HG02852 (cell line): ENCODE data around the gene NAGA.
"Not testable (repeated sequence)": the region's sequence is repeated elsewhere in the genome, so short reads cannot be mapped to it uniquely, and the experiment has no call there.

Experiments
- ATAC-seq: cut with Tn5 transposase; IDR thresholded peaks from one replicate; pipeline ENCODE4 v1.9.1; 2021; ENCODE audit warnings: mild to moderate bottlenecking, moderate library complexity; ENCODE audit not compliant: unreplicated experiment

NAGA gene

DNA sequence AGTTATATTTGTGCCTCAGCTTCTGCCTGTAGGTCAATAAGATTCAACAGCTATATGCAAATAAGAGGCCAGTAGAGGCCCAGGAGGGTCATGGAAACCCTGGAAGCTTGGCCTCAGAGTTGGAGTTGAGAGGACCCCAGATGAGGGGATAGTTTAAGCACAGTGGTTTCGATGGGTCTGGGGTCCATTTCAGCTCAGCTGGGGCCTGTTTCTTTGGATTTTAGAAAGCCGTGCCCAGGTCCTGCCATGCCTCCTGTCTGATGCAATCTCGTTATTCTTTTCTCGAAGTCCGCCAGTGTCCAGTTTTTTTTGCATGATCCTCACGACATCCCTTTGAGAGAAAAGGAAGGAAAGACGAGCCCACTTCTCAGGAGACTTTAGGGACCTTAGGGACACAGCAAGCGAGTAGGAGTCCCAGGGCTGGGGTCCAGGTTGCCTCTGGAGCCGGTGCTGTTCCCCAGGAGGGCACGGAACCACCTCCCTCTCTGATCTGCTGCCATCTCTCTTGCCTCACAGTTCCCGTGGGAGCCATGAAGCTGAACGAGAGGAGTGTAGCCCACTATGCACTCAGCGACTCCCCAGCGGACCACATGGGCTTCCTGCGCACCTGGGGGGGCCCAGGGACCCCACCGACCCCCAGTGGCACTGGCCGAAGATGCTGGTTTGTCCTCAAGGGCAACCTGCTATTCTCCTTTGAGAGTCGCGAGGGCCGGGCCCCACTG is 6.3 kb upstream of the NAGA start:
- ATAC-seq, result no peak

DNA sequence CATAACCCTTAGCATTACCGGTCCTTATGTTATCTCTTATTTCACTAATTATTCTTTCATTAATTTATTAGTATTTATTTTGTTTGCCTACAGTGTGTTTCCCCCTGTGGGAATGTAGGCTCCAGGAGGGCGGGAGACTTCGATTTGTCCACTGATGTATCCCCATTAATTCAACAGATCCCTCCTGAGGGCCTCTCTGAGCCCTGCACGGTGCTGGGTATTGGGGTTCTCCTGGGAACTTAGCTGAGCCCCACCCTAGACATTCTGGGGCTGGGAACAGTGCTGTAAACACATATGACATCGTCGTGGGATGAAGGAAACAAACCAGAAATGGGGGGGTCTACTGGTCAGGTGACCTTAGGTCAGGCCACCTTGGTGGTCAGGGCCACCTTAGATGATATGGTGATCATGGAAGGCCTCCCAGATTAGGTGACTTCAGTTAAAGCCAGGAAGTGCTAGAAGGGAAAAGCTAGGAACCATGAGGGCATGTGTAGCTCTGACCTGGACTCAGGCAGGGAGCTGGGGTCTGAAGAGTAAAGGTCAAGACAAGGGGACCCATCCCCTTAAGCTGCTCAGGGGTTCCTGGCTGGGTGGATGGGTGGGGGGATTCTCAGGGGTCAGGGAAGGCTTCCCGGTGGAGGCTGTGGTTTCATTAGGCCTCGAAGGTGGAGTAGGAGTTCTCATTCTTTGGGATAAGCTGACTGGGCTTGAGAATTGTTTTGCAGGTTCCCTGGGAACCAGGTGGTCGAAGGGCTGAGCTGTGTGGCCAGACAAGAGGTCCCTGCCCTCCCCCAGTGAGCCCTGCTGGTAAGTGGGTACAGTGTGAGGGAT is 4.4 kb upstream of the NAGA start:
- ATAC-seq, result no peak

DNA sequence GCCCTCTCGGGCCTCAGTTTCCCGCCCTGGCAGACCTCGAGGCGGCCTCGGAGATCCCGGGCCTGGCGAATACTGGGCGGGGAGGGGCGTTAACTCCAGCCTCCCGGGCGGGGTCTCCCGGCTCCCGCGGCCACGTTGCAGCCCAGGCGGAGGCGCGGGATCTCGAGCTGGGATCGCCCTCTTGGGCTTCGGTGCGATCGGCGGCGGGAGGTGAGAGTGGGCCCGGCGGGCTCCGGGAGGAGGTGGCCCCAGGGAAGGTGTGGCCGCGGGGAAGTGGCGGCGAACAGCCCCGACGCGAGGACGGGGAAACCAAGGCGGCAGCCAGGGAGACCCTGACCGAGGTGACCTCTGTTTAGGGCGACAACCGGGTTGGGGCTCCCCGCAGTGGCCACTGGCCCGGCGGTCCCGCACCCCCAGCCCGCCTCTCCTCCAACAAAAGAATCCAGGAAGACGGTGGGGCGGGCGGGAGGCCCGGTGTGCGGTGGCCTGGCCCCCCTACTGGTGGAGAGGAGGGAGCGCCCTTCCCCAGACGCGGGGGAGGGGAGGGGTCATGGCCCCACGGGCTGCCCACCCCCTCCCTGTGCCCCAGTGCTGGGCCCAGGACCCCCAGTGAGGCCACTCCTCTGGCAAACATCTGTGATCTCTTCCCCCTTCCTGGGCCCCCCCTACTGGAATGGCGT is 3.7 kb upstream of the NAGA start, which contains the start of gene PHETA2:
PHETA2 (plus strand) TSS at position 117 of the 680 bp plus-strand sequence. CDS start 3,046 bp downstream, outside the sequence.
- no peak for ATAC-seq

GRCh38 chr22:42073621-42074041 is 3.0 kb upstream of the NAGA start:
- ATAC-seq, result no peak

DNA sequence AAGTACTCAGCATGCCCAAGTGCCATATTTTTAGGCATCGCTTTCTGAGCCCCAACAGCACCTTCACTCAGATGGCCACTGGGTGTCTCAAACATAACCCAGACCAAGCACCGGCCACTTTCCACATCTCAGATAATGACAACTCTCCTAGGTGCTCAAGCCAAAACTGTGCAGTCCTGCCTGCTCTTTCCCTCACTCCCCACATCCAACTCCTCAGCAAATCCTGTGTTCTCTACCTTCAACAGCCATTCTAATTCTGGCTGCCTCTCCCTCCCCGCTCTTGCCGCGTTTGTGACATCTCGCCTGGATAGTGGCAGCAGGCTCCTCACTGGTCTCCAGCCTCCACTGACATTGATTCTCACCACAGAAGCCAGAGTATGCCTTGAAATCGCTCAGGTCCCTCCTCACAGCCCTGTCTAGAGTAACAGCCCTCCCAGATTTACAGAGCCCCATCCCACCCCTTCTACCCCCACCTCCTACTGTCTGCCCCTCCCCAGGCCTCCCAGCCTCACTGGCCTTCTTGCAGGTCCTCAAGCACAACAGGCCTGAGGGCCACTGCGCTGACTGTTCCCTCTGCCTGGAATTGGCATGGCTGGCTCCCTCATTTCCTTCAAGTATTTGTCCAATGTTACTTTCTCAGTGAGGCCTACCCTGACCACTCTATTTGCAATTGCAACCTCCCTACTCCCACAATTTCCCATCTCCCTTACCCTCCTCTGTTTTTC is 2.2 kb upstream of the NAGA start:
- ATAC-seq, result no peak

DNA sequence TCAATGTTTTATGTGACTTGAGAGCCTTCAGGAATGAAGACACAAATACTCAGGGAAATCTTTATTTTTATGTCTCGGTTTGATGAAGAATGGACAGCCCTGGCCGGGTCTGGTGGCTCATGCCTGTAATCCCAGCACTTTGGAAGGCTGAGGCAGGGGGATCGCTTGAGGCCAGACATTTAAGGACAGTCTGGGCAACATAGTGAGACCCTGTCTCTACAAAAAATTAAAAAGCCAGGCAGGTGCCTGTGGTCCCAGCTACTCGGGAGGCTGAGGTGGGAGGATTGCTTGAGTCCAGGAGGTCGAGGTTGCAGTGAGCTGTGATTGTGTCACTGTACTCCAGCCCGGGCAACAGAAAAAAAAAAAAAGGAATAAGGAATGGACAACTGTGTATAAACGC is 896 bp upstream of the NAGA start:
- ATAC-seq, result not testable (repeated sequence)

DNA sequence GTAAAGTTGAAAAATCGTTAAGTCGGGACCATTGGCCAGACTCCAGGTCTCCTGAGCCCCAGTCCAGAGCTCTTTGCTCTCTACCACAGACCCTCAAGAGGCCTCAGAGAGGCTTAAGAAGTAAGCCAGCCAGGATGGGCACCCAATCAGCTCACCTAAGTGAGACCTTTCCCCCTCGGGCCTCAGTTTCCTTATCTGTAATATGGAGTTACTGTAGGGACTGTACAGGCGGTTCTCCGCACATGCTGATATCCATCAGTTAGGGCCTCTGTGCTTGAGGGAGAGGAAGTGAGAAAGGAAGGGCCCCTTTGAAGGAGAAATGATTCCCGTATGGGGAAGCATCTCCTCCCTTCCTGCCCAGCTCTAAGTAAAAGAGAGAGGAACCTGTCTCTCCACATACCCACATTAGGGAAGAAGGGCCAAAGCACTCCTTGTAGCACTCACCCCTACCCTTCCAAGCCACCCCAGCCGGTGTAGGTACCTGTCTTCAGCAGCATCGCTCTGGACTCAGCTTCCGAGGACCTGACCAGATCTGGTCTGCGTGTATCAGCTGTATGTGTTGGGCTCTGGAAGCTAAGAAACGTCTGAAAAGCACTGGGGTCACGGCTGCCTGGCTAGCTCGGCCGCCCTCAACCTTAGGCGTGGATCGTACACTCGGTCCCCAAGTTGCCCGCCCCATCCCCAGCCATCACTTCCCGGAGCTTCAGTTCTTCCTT is 653 bp downstream of the NAGA start:
- no peak for ATAC-seq

DNA sequence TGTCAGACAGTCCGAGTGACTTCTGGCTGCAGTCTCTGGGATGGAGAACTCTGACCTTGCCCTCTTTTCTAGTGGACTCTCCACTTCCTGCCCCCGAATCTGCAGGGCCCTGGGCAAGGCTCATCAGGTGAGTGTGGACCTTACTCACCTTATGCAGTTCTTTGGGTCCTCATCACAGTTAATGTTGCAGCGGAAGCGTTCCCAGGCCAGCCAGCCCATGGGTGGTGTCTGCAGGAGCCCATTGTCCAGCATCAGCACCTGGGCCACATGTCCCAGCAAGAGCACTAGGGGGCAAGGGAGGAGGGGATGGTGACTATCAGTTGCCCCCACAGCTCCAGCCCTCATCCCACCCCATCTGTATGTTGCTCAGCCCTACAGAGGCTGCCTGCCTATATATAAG is 2.3 kb downstream of the NAGA start:
- no peak for ATAC-seq

DNA sequence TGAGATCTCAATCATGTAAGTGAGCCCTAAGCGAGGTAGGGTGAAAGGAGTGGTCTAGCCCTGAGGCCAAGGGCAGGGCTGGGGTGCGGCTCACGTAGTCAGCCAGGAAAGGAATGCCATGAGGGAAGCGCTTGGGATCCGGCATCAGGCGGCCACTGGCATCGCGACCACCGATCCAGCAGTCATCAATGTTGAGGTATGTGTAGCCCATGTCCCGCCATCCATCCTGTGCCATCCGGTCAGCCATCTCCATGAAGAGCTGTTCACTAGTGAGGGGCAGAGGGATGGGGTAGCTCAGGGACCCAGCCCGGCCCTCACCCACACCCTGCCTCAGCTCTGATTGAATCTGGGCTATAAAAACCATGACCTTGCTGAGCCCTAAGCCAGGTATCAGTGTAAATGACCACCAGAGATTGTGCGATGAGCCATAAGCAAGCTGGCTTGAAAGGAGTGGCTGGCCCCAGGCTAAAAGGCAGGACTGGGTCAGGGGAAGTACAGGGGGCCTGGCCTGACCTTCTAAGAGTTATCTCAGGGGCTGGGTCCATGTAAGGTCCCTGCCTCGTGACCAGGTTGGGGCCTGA is 2.9 kb downstream of the NAGA start:
- no peak for ATAC-seq

DNA sequence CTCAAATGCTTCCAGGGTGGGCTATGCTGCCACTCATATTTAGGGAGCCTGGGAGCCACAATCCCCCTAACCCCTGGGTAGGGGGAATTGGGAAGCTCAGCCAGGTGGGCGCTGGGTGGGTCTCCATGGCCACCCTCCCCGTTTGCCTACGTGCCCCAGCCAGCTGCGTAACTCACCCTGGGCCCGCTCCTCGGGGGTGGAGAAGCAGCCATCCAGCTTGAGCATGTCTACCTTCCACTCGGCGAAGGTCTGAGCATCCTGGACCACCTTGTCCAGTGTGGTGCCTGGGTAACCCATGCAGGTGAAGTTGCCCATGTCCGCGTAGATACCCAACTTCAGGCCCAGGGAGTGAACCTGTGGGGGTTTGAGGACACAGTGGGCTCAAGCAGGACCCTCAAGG is 3.7 kb downstream of the NAGA start:
- no peak for ATAC-seq

- ATAC-seq, result no peak
These were observed 4.4 kb downstream of the NAGA start for GRCh38 chr22:42066126-42066761.

DNA sequence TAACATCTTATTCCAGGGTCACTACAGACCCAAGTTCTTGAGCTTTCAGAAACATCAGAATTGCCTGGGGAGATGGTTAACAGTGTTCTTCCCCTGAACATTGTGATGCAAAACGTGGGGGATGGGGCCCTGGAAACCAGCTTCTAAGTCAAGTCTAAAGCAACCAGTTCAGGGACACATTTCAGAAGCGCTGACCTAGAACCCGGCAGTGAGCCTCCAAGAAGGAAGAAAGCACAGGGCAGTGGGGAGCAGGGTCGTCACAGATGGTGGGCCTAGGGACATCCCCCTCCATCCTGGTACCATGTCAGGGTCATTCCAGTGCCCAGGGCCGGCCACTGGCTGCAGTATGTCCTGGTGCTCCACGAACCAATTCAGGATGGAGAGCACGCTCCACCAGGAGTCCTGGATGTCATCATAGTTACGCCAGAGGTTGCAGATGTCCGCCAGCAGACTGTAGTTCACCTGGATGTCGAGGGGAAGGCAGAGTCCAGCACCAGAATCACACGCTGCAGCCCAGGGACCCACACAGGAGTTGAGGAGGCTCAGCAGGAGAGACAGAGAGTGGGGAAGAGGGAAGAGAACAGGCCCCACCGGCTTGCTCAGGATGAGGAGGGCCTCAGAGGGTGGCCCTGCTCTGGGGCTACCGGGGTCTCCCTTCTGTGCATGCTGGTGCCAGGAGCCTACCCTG is 5.0 kb downstream of the NAGA start:
- no peak for ATAC-seq

DNA sequence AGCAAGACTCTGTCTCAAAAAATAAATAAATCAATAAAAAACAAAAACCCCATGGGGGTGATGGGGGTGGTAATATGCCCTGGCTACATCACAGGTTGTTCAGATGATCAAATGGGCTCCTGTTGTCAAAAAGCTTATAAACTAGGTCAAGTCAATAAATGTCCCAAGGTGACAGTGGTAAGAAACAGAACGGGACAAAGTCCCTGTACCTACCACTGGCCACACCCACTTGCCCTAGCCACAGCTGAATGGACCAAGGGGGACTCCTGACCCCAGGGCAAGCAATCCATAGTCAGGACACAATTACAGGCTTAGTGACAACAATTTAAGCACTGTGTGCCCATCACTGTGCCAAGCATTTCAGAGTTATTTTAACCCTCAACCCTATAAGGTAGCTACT is 6.0 kb downstream of the NAGA start:
- no peak for ATAC-seq

GRCh38 chr22:42062506-42063170 is 8.0 kb downstream of the NAGA start:
- no peak for ATAC-seq

DNA sequence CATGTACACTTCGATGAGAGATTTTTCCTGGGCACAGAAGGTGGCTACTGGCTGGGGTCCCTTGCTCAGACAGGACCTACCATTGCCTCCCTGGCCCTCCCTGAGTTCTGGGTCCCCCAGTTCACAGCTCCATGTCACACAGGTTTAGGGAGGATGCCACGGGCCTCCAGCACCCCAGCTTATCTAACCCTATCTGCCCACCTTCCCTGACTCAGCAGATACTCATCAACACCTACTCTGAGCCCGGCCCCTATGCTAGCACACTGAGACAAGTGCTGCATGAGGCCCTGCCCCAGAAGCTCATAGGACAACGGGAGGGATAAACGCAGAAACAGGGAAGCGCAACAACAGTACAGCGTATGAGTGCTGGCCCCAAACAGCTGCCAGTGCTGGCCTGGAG is 9.6 kb downstream of the NAGA start:
- no peak for ATAC-seq

GRCh38 chr22:42060489-42060888 is 10.1 kb downstream of the NAGA start:
- ATAC-seq, result no peak

DNA sequence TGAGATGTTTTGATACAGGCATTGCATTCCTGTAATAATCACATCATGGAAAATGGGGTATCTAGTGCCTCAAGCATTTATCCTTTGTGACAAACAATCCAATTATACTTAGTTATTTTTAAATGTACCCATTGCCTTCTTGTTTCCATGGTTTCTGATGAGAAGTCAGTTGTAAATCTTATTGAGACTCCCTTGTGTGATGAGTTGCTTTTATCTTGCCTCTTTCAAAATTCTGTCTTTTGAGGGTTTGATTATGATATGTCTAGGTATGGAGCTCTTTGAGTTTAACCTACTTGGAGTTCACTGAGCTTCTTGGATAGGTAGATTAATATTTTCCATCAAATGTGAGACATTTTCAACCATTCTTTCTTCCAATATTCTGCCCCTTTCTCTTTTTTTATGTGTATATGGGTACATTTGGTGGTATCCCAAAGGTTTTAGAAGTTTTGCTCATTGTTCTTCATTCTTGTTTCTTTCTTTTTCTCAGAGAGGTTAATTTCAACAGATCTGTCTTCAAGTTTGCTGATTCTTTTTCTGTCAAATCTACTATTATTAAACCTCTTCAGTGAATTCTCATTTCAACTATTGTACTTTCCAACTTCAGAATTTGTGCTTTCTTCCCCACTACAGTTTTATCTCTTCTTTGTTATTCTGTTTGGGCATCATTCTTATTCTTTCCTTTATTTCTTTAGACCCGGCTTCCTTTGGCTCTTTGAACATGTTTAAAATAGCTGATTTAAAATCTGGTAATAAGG is 13.7 kb downstream of the NAGA start:
- ATAC-seq, result no peak

- no peak for ATAC-seq
These were observed 17.8 kb downstream of the NAGA start for GRCh38 chr22:42052765-42053164.
